Neural cell (in vitro differentiated cells): ENCODE measurements around the gene NUCB1. TPM values are rescaled to one million over a fixed set of nuclear protein-coding genes. Genes with fewer than 3 reads are reported as not detected.

ENCODE experiments used
- H2AFZ ChIP-seq: fragments of 200-600, 300-800 bp; sonication (generic), shearing (Covaris generic); 2 replicates; pipeline ENCODE4 v1.6.0; 2014; ENCODE audit warnings: low read depth, mild to moderate bottlenecking, antibody characterized with exemption, low read length, moderate library complexity
- H3F3A ChIP-seq: fragments of 200-600 bp; shearing (Covaris generic); 2 replicates; pipeline ENCODE4 v1.6.1; 2016; ENCODE audit warnings: mild to moderate bottlenecking, moderate library complexity, mixed read lengths, antibody characterized with exemption, low read length; ENCODE audit not compliant: insufficient read depth, poor library complexity, severe bottlenecking
- H3K27ac ChIP-seq: fragments of 200-600, 300-800 bp; sonication (generic), shearing (Covaris generic); 2 replicates; pipeline ENCODE4 v1.5.1; 2014; ENCODE audit warnings: mild to moderate bottlenecking, low read length, moderate library complexity
- H3K27me3 ChIP-seq: fragments of 300-800, 200-600 bp; sonication (generic), shearing (Covaris generic); 2 replicates; pipeline ENCODE4 v1.6.0; 2014; ENCODE audit warnings: mild to moderate bottlenecking, low read depth, low read length, moderate library complexity; ENCODE audit not compliant: insufficient read depth
- H3K36me3 ChIP-seq: fragments of 300-800, 200-600 bp; sonication (generic), shearing (Covaris generic); 2 replicates; pipeline ENCODE4 v1.5.1; 2014; ENCODE audit warnings: mild to moderate bottlenecking, antibody characterized with exemption, low read length, moderate library complexity; ENCODE audit not compliant: insufficient read depth
- H3K4me2 ChIP-seq: fragments of 300-800, 200-600 bp; sonication (generic), shearing (Covaris generic); 2 replicates; pipeline ENCODE4 v1.6.0; 2014; ENCODE audit warnings: mild to moderate bottlenecking, low read length
- H3K4me3 ChIP-seq: fragments of 300-800, 200-600 bp; sonication (generic), shearing (Covaris generic); 2 replicates; pipeline ENCODE4 v1.5.1; 2014; ENCODE audit warnings: mild to moderate bottlenecking, low read length, moderate library complexity
- H3K79me2 ChIP-seq: fragments of 200-600 bp; shearing (Covaris generic); replicated peaks from 2 replicates; pipeline ENCODE4 v1.6.0; 2014; ENCODE audit warnings: mild to moderate bottlenecking, low read length, moderate library complexity; ENCODE audit not compliant: insufficient read depth
- H3K9ac ChIP-seq: fragments of 300-800, 200-600 bp; sonication (generic), shearing (Covaris generic); 2 replicates; pipeline ENCODE4 v1.6.1; 2016; ENCODE audit warnings: mild to moderate bottlenecking, low read length, mixed read lengths
- H3K9me2 ChIP-seq: fragments of 200-600 bp; shearing (Covaris generic); 2 replicates; pipeline ENCODE4 v1.6.1; 2016; ENCODE audit warnings: mild to moderate bottlenecking, low read length, mixed read lengths; ENCODE audit not compliant: insufficient read depth
- H3K9me3 ChIP-seq: fragments of 200-600, 300-800 bp; sonication (generic), shearing (Covaris generic); 2 replicates; pipeline ENCODE4 v1.6.1; 2016; ENCODE audit warnings: mild to moderate bottlenecking, mixed run types, low read length, moderate library complexity, mixed read lengths
- H4K20me1 ChIP-seq: fragments of 200-600 bp; shearing (Covaris generic); 2 replicates; pipeline ENCODE4 v1.6.1; 2016; ENCODE audit warnings: mild to moderate bottlenecking, mixed run types; ENCODE audit not compliant: insufficient read depth
- EP300 ChIP-seq: fragments of 450-650 bp; conservative IDR thresholded peaks from 2 replicates; pipeline ENCODE4 v1.6.1; 2014; ENCODE audit warnings: antibody characterized with exemption, mild to moderate bottlenecking, moderate library complexity; ENCODE audit not compliant: poor library complexity, severe bottlenecking
- EZH2 ChIP-seq: fragments of 200-600, 300-800 bp; shearing (Covaris generic), sonication (generic); IDR thresholded peaks from 2 replicates; pipeline ENCODE4 v1.6.1; 2014; ENCODE audit warnings: antibody characterized with exemption, low read length, borderline replicate concordance, mild to moderate bottlenecking; ENCODE audit not compliant: insufficient read depth, poor library complexity, severe bottlenecking
- MXI1 ChIP-seq: fragments of 450-650 bp; conservative IDR thresholded peaks from 2 replicates; pipeline ENCODE4 v1.6.1; 2014; ENCODE audit warnings: antibody characterized with exemption, mild to moderate bottlenecking; ENCODE audit not compliant: poor library complexity, severe bottlenecking
- POLR2AphosphoS5 ChIP-seq: IDR thresholded peaks from 2 replicates; pipeline ENCODE4 v1.6.1; 2012
- RAD21 ChIP-seq: fragments of 450-650 bp; conservative IDR thresholded peaks from 2 replicates; pipeline ENCODE4 v1.6.1; 2014; ENCODE audit warnings: antibody characterized with exemption, mild to moderate bottlenecking, moderate library complexity
- SMC3 ChIP-seq: fragments of 450-650 bp; conservative IDR thresholded peaks from 2 replicates; pipeline ENCODE4 v1.6.1; 2014; ENCODE audit warnings: antibody characterized with exemption, mild to moderate bottlenecking, moderate library complexity; ENCODE audit not compliant: poor library complexity
- TAF1 ChIP-seq: IDR thresholded peaks from 2 replicates; pipeline ENCODE4 v1.6.1; 2012; ENCODE audit warnings: low read depth
- polyA plus RNA-seq: library from polyadenylated mRNA; depleted of rRNA; stranded (reverse); fragments of >200 nt; gene quantifications from 2 replicates; pipeline ENCODE4 v1.2.3, GENCODE V29; 2014
- TF ChIP-seq, protein P1 (sequence below): IDR thresholded peaks from 2 replicates; pipeline ENCODE4 v1.6.1; 2012; ENCODE audit warnings: borderline replicate concordance
- TF ChIP-seq, protein P2 (sequence below): fragments of 450-650 bp; IDR thresholded peaks from 2 replicates; pipeline ENCODE4 v1.5.1; 2014; ENCODE audit warnings: antibody characterized with exemption, mild to moderate bottlenecking, moderate library complexity; ENCODE audit not compliant: poor library complexity, severe bottlenecking

Gene NUCB1
- polyA plus RNA-seq, 1 donor from 2014 or later, result 80.0 TPM

- no peaks in the 10 kb centered on the region for H3K9me3 ChIP-seq
- H3K27ac ChIP-seq, result no peak overlapping the region
- H3K9ac ChIP-seq, result no peak overlapping the region
- H3K27me3 ChIP-seq, result no peaks in the 10 kb centered on the region
- H3K36me3 ChIP-seq, result no peaks in the 10 kb centered on the region
- no peak overlapping the region for H3K4me2 ChIP-seq
- H3K9me2 ChIP-seq, result no peaks in the 10 kb centered on the region
- H4K20me1 ChIP-seq, result no peaks in the 10 kb centered on the region
- TF ChIP-seq EZH2 (no peak), SMC3 (no peak), RAD21 (no peak), EP300 (no peak)
- TF ChIP-seq, protein P1, sequence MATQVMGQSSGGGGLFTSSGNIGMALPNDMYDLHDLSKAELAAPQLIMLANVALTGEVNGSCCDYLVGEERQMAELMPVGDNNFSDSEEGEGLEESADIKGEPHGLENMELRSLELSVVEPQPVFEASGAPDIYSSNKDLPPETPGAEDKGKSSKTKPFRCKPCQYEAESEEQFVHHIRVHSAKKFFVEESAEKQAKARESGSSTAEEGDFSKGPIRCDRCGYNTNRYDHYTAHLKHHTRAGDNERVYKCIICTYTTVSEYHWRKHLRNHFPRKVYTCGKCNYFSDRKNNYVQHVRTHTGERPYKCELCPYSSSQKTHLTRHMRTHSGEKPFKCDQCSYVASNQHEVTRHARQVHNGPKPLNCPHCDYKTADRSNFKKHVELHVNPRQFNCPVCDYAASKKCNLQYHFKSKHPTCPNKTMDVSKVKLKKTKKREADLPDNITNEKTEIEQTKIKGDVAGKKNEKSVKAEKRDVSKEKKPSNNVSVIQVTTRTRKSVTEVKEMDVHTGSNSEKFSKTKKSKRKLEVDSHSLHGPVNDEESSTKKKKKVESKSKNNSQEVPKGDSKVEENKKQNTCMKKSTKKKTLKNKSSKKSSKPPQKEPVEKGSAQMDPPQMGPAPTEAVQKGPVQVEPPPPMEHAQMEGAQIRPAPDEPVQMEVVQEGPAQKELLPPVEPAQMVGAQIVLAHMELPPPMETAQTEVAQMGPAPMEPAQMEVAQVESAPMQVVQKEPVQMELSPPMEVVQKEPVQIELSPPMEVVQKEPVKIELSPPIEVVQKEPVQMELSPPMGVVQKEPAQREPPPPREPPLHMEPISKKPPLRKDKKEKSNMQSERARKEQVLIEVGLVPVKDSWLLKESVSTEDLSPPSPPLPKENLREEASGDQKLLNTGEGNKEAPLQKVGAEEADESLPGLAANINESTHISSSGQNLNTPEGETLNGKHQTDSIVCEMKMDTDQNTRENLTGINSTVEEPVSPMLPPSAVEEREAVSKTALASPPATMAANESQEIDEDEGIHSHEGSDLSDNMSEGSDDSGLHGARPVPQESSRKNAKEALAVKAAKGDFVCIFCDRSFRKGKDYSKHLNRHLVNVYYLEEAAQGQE, result no peak
- TF ChIP-seq, protein P2, sequence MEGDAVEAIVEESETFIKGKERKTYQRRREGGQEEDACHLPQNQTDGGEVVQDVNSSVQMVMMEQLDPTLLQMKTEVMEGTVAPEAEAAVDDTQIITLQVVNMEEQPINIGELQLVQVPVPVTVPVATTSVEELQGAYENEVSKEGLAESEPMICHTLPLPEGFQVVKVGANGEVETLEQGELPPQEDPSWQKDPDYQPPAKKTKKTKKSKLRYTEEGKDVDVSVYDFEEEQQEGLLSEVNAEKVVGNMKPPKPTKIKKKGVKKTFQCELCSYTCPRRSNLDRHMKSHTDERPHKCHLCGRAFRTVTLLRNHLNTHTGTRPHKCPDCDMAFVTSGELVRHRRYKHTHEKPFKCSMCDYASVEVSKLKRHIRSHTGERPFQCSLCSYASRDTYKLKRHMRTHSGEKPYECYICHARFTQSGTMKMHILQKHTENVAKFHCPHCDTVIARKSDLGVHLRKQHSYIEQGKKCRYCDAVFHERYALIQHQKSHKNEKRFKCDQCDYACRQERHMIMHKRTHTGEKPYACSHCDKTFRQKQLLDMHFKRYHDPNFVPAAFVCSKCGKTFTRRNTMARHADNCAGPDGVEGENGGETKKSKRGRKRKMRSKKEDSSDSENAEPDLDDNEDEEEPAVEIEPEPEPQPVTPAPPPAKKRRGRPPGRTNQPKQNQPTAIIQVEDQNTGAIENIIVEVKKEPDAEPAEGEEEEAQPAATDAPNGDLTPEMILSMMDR, result no peak
- no peak overlapping the region for H3K4me3 ChIP-seq
- no peak overlapping the region for H2AFZ ChIP-seq
- H3F3A ChIP-seq, result no peaks in the 10 kb centered on the region
- no peaks in the 10 kb centered on the region for H3K79me2 ChIP-seq
Observed at GRCh38 chr19:48866692-48867091, 33.4 kb upstream of the NUCB1 start.

DNA sequence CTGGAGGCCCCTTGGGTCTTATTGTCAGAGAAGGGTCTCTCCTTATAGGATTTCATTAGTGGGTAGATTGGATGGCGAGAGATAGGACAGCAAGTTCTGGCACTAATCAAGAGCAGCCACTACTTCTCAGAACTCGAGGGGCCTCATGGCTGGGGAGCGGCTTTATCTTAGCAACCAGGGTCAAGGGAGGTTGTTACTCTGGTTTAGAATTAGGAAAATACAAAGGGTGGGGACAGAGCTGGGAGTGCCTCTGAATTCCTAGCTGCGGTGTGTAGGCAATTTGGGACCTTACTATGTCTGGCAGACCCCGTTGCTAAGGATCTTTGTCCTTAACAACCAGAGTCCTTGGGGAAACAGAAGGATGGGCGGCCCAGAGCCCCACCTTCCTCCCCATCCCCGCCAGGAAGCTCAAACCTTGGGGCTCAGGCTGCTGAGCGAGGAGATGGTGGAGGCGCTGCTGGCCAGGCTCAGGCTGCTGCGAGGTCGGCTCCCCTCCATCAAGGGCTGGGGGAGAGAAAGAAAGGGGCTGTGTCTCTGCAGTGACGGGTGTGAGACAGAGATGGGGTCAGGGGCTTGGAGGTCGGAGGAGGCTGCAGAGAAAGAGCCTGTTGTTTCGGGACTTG is 32.9 kb upstream of the NUCB1 start:
- TF ChIP-seq POLR2AphosphoS5 (no peak), MXI1 (no peak), RAD21 (no peak), SMC3 (no peak), EZH2 (no peak), TAF1 (no peak)
- TF ChIP-seq, protein P2, result no peak
- TF ChIP-seq, protein P1, result no peak
- no peak overlapping the region for H3K4me2 ChIP-seq
- H3K9me3 ChIP-seq, result no peaks in the 10 kb centered on the region
- no peak overlapping the region for H3K27ac ChIP-seq
- H2AFZ ChIP-seq, result no peak overlapping the region
- H3F3A ChIP-seq, result no peaks in the 10 kb centered on the region
- no peak overlapping the region for H3K4me3 ChIP-seq
- H3K79me2 ChIP-seq, result no peaks in the 10 kb centered on the region
- H3K27me3 ChIP-seq, result no peaks in the 10 kb centered on the region
- H3K9ac ChIP-seq, result no peak overlapping the region
- H3K36me3 ChIP-seq, result no peaks in the 10 kb centered on the region
- no peaks in the 10 kb centered on the region for H4K20me1 ChIP-seq
- H3K9me2 ChIP-seq, result no peaks in the 10 kb centered on the region
